SK-N-SH (cell line): ENCODE measurements around the gene FOXP1. TPM values are rescaled to one million over a fixed set of nuclear protein-coding genes. Genes with fewer than 3 reads are reported as not detected.

Source experiments
- CTCF ChIA-PET: fragments of 300-600, 350-600 bp; formaldehyde crosslinking; extraction: SDS; loops from one replicate; lab custom pipeline; 2021; lab: Yijun Ruan, JAX
- POLR2A ChIA-PET: fragments of 350-600 bp; sonication (Branson Sonifier 250); formaldehyde crosslinking; extraction: SDS; loops from one replicate; lab custom pipeline; 2020; ENCODE audit warnings: antibody characterized with exemption, inconsistent platforms; lab: Yijun Ruan, JAX
- DNase-seq: peaks from one replicate; pipeline ENCODE4 v3.0.0; 2012
- H2AFZ ChIP-seq: fragments of 200-600 bp; sonication (generic); 2 replicates; pipeline ENCODE4 v1.8.1; 2016; ENCODE audit warnings: antibody characterized with exemption, mild to moderate bottlenecking, low read depth
- H3F3A ChIP-seq: fragments of 200-600 bp; sonication (generic); replicated peaks from 2 replicates; pipeline ENCODE3; 2016; ENCODE audit warnings: antibody characterized with exemption, mild to moderate bottlenecking; ENCODE audit not compliant: insufficient read depth
- H3K27ac ChIP-seq, 2 experiments: fragments of 200-500 bp in 1 of 2; fragments of 200-600 bp in 1 of 2; sonication (Bioruptor generic) in 1 of 2; sonication (generic), shearing (Covaris generic) in 1 of 2; 2 replicates each; pipeline versions ENCODE4 v1.5.1 to v1.6.1; 2014 to 2016; ENCODE audit warnings: low read depth in 2 of 2, inconsistent platforms in 1 of 2, low read length in 1 of 2, mild to moderate bottlenecking in 1 of 2, mixed read lengths in 1 of 2
- H3K27me3 ChIP-seq: fragments of 200-600 bp; sonication (generic), shearing (Covaris generic); 2 replicates; pipeline ENCODE4 v1.6.1; 2016; ENCODE audit warnings: mixed run types; ENCODE audit not compliant: insufficient read depth
- H3K36me3 ChIP-seq, 2 experiments: fragments of 200-500 bp in 1 of 2; fragments of 200-600 bp in 1 of 2; sonication (Bioruptor generic) in 1 of 2; sonication (generic) in 1 of 2; replicated peaks in 1 of 2; 2 replicates each; pipeline versions ENCODE3 to v1.5.1; 2014 to 2016; ENCODE audit warnings: low read length in 1 of 2, mild to moderate bottlenecking in 1 of 2; ENCODE audit not compliant: insufficient read depth in 2 of 2, control insufficient read depth in 1 of 2
- H3K4me1 ChIP-seq, 2 experiments: fragments of 200-500 bp in 1 of 2; fragments of 200-600 bp in 1 of 2; sonication (Bioruptor generic) in 1 of 2; sonication (generic), shearing (Covaris generic) in 1 of 2; 2 replicates each; pipeline versions ENCODE4 v1.5.1 to v1.6.1; 2014 to 2016; ENCODE audit warnings: low read depth in 1 of 2, low read length in 1 of 2, mixed run types in 1 of 2; ENCODE audit not compliant: insufficient read depth in 2 of 2, control insufficient read depth in 1 of 2
- H3K4me2 ChIP-seq: fragments of 200-600 bp; sonication (generic), shearing (Covaris generic); 2 replicates; pipeline ENCODE4 v1.6.1; 2017; ENCODE audit warnings: mixed run types
- H3K4me3 ChIP-seq, 2 experiments: fragments of 200-500 bp in 1 of 2; fragments of 200-600 bp in 1 of 2; sonication (Bioruptor generic) in 1 of 2; sonication (generic), shearing (Covaris generic) in 1 of 2; 2 replicates each; pipeline versions ENCODE4 v1.5.1 to v1.8.1; 2014 to 2016; ENCODE audit warnings: low read depth in 2 of 2, inconsistent platforms in 1 of 2, low read length in 1 of 2, mild to moderate bottlenecking in 1 of 2, mixed read lengths in 1 of 2, moderate library complexity in 1 of 2
- H3K79me2 ChIP-seq: fragments of 200-600 bp; sonication (generic); 2 replicates; pipeline ENCODE4 v1.8.1; 2017; ENCODE audit warnings: mild to moderate bottlenecking; ENCODE audit not compliant: insufficient read depth
- H3K9ac ChIP-seq: fragments of 200-600 bp; sonication (generic); 2 replicates; pipeline ENCODE4 v1.6.1; 2017; ENCODE audit warnings: mixed run types
- H3K9me2 ChIP-seq: fragments of 200-600 bp; sonication (generic); 2 replicates; pipeline ENCODE4 v1.6.1; 2017; ENCODE audit warnings: mixed run types
- H3K9me3 ChIP-seq: fragments of 200-600 bp; sonication (generic); 2 replicates; pipeline ENCODE4 v1.6.1; 2017; ENCODE audit warnings: mixed run types, mild to moderate bottlenecking, moderate library complexity
- H4K20me1 ChIP-seq: fragments of 200-600 bp; sonication (generic); 2 replicates; pipeline ENCODE4 v1.6.1; 2017; ENCODE audit warnings: mild to moderate bottlenecking, mixed run types; ENCODE audit not compliant: insufficient read depth
- CTCF ChIP-seq: fragments of 200-600 bp; sonication (generic); IDR thresholded peaks from 2 replicates; pipeline ENCODE4 v1.6.1; 2017; ENCODE audit warnings: antibody characterized with exemption, mild to moderate bottlenecking, moderate library complexity
- ELF1 ChIP-seq: IDR thresholded peaks from 2 replicates; pipeline ENCODE4 v1.4.0; 2012
- EP300 ChIP-seq, 2 experiments: IDR thresholded peaks; 2 replicates each; pipeline versions ENCODE4 v1.4.0 to v1.6.1; 2012; ENCODE audit warnings: borderline replicate concordance in 1 of 2, low read depth in 1 of 2, low read length in 1 of 2
- FOSL2 ChIP-seq: IDR thresholded peaks from 2 replicates; pipeline ENCODE4 v1.4.0; 2012; ENCODE audit warnings: low read depth, mild to moderate bottlenecking, moderate library complexity, borderline replicate concordance
- FOXJ3 ChIP-seq: sonication (generic); formaldehyde crosslinking; IDR thresholded peaks from 2 replicates; pipeline ENCODE4 v1.5.1; 2020; ENCODE audit warnings: mild to moderate bottlenecking, missing genetic modification reagents
- FOXM1 ChIP-seq: IDR thresholded peaks from 2 replicates; pipeline ENCODE4 v1.4.0; 2012; ENCODE audit warnings: low read depth, mild to moderate bottlenecking
- GATA2 ChIP-seq: sonication (generic); formaldehyde crosslinking; IDR thresholded peaks from 2 replicates; pipeline ENCODE4 v1.5.0; 2020; ENCODE audit warnings: mild to moderate bottlenecking, missing genetic modification reagents
- JUND ChIP-seq: IDR thresholded peaks from 2 replicates; pipeline ENCODE4 v1.4.0; 2012
- MAX ChIP-seq: IDR thresholded peaks from 2 replicates; pipeline ENCODE4 v1.4.0; 2012; ENCODE audit warnings: low read depth
- MEF2A ChIP-seq: IDR thresholded peaks from 2 replicates; pipeline ENCODE4 v1.4.0; 2012; ENCODE audit warnings: low read depth, borderline replicate concordance
- NFIC ChIP-seq: IDR thresholded peaks from 2 replicates; pipeline ENCODE4 v1.4.0; 2012; ENCODE audit warnings: borderline replicate concordance
- PBX3 ChIP-seq: IDR thresholded peaks from 2 replicates; pipeline ENCODE4; 2012
- POLR2AphosphoS5 ChIP-seq: IDR thresholded peaks from 2 replicates; pipeline ENCODE4 v1.6.1; 2012; ENCODE audit warnings: low read depth, low read length
- RAD21 ChIP-seq: IDR thresholded peaks from 2 replicates; pipeline ENCODE4 v1.6.1; 2012; ENCODE audit warnings: mild to moderate bottlenecking, low read length
- RCOR1 ChIP-seq: fragments of 150-350 bp; IDR thresholded peaks from 2 replicates; pipeline ENCODE4 v1.6.1; 2017; ENCODE audit warnings: antibody characterized with exemption, low read length
- REST ChIP-seq: IDR thresholded peaks from 2 replicates; pipeline ENCODE4 v1.6.1; 2012; ENCODE audit warnings: mild to moderate bottlenecking, low read depth, low read length, moderate library complexity
- RXRA ChIP-seq: IDR thresholded peaks from 2 replicates; pipeline ENCODE4 v1.4.0; 2012; ENCODE audit warnings: low read depth, mild to moderate bottlenecking, borderline replicate concordance
- TAF1 ChIP-seq: IDR thresholded peaks from 2 replicates; pipeline ENCODE4 v1.6.1; 2012; ENCODE audit warnings: low read depth, mild to moderate bottlenecking, low read length, moderate library complexity, borderline replicate concordance
- TCF12 ChIP-seq: IDR thresholded peaks from 2 replicates; pipeline ENCODE4 v1.4.0; 2012
- TEAD4 ChIP-seq: IDR thresholded peaks from 2 replicates; pipeline ENCODE4 v1.4.0; 2012; ENCODE audit warnings: mild to moderate bottlenecking, borderline replicate concordance; ENCODE audit not compliant: insufficient read depth
- USF1 ChIP-seq: IDR thresholded peaks from 2 replicates; pipeline ENCODE4 v1.4.0; 2012; ENCODE audit warnings: low read depth, borderline replicate concordance
- USF2 ChIP-seq: fragments of 150-350 bp; IDR thresholded peaks from 2 replicates; pipeline ENCODE4 v1.6.1; 2017; ENCODE audit warnings: antibody characterized with exemption, low read length, low read depth, borderline replicate concordance
- YY1 ChIP-seq: IDR thresholded peaks from 2 replicates; pipeline ENCODE4 v1.4.0; 2012; ENCODE audit warnings: low read depth, mild to moderate bottlenecking
- ZBTB33 ChIP-seq: IDR thresholded peaks from 2 replicates; pipeline ENCODE4 v1.4.0; 2012; ENCODE audit warnings: low read depth, borderline replicate concordance
- WGBS: methylation state at CpG from one replicate; pipeline ENCODE4 v1.1.6; 2017; ENCODE audit warnings: low lambda C conversion rate; 5-methylcytosine and 5-hydroxymethylcytosine counted together
- polyA plus RNA-seq, 3 experiments: library from polyadenylated mRNA; depleted of rRNA; stranded (reverse); fragments of >200 nt; gene quantifications; 2 replicates each; pipeline ENCODE4 v1.2.3, GENCODE V29; 2012

FOXP1 gene
- polyA plus RNA-seq, 1 of the 3 experiments (the other 2 are of a cell fraction) = 8.8 TPM

GRCh38 chr3:71101014-71101413 lies 482.5 kb downstream of the FOXP1 start:
- peaks cover 51 to 58% of the 10 kb centered on the region in 2 experiments for H3K4me1 ChIP-seq
- H3F3A ChIP-seq = peaks cover 47% of the 10 kb centered on the region
- POLR2A ChIA-PET = interaction anchor here (0.6 kb wide), 1 partner anchor 796 kb away, joined by 3 read pairs; no protein-coding TSS in a partner anchor
- H3K4me2 ChIP-seq = peak overlapping the region; percentile 48
- CTCF ChIA-PET = interaction anchor here (0.5 to 1.0 kb wide), 2 partner anchors 14 to 16 kb away, joined by 3 read pairs; no protein-coding TSS in a partner anchor
- H3K9me2 ChIP-seq = no peaks in the 10 kb centered on the region
- H3K9ac ChIP-seq = peak overlapping the region; percentile 63
- 32% methylated on average over 3 of the region's 3 CpGs for WGBS
- H3K79me2 ChIP-seq = peaks cover 57% of the 10 kb centered on the region
- H3K27me3 ChIP-seq = no peaks in the 10 kb centered on the region
- no peak for DNase-seq
- no peaks in the 10 kb centered on the region for H3K9me3 ChIP-seq
- no peaks in the 10 kb centered on the region for H4K20me1 ChIP-seq
- no peak overlapping the region for H2AFZ ChIP-seq
- H3K36me3 ChIP-seq = peaks cover 0 to 4% of the 10 kb centered on the region in 2 experiments
- peak overlapping the region in 1 of 2 experiments; percentile 96; a peak in 2 of 4 replicates for H3K27ac ChIP-seq
- peak overlapping the region in 1 of 2 experiments; percentile 17; a peak in 2 of 4 replicates for H3K4me3 ChIP-seq
- TF ChIP-seq USF2 (no peak), TCF12 (peak; percentile 81), MEF2A (peak; percentile 63; the same call in 1 of the 2 replicates), RAD21 (no peak), REST (no peak), JUND (peak; percentile 81), YY1 (no peak), USF1 (no peak), POLR2AphosphoS5 (no peak), PBX3 (peak; percentile 47), FOXM1 (no peak), FOSL2 (peak; percentile 83), TAF1 (no peak), CTCF (no peak), RCOR1 (no peak), ELF1 (no peak), ZBTB33 (no peak), RXRA (no peak; the same call in 1 of the 2 replicates), TEAD4 (peak; percentile 42; the same call in 1 of the 2 replicates), FOXJ3 (CRISPR knock-in tag) (no peak), GATA2 (no peak), EP300 (IDR thresholded peaks at IDR 0.05; ENCODE audit: borderline replicate concordance in 1 of 2, low read depth in 1 of 2, low read length in 1 of 2) (peak in 1 of 2 experiments; percentile 54; a peak in 1 of 4 replicates), NFIC (no peak), MAX (peak; percentile 44; the same call in 1 of the 2 replicates)
